HG02840 (cell line): ENCODE results near the gene PTPRM.

ENCODE experiments used
- ATAC-seq: cut with Tn5 transposase; IDR thresholded peaks from one replicate; pipeline ENCODE4 v1.9.1; 2021; ENCODE audit warnings: mild to moderate bottlenecking, moderate library complexity, moderate number of reproducible peaks; ENCODE audit not compliant: unreplicated experiment, low FRiP score

Gene PTPRM

GRCh38 chr18:7878265-7879211 lies 311.4 kb downstream of the PTPRM start:
- no peak for ATAC-seq

DNA sequence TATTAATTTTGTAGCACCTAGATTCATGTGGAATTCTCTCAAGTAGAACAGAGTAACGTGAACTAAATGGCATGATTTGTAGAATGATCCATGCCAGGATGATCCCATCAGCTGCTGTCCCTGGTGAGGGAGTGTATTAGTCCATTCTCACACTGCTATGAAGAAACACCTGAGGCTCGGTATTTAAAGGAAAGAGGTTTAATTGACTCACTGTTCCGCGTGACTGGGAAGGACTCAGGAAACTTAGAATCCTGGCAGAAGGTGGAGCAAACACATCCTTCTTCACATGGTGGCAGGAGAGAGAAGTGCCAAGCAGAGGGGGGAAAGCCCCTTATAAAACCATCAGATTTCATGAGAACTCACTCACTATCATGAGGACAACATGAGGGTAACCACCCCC lies 312.6 kb downstream of the PTPRM start:
- no peak for ATAC-seq

- ATAC-seq = no peak
Observed at GRCh38 chr18:7885865-7886264, 318.7 kb downstream of the PTPRM start.

GRCh38 chr18:7886436-7886835 lies 319.3 kb downstream of the PTPRM start:
- ATAC-seq = no peak

GRCh38 chr18:7889515-7889914 lies 322.4 kb downstream of the PTPRM start:
- no peak for ATAC-seq

GRCh38 chr18:7890075-7890474 lies 323.0 kb downstream of the PTPRM start:
- ATAC-seq = no peak

DNA sequence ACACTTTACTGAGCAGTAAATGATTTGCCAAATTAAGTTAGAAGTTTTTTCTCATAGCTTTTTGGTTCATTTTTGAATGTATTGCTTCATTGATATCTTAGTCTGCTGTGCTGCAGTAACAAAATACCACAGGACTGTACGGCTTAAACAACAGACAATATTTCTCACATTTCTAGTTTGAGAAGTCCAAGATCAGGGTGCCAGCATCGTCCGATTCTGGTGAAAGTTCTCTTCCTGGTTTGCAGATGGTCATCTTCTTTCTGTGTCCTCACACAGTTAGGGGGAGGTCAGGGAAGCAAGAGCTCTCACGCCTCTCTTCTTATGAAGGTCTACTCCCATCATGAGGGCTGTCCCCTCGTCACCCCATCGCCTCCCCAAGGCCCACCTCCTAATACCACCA lies 325.4 kb downstream of the PTPRM start:
- ATAC-seq = no peak

DNA sequence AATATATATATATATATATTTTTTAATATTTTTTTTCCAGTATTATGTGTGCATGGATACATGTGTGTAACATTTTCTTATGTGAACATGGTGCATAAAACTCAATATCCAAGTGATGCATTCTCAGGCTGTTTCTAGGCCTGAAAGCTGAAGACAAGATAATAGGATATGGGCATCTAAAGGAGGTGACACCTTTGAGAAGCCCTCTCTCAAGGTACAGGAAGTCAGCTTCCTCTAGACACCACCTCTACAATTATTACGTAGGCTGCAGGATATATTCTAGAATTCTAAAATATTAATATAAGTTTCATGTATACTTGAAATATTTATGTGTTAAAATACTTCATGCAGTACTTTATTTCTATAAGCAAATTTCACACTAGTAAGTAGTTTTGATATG lies 327.5 kb downstream of the PTPRM start:
- no peak for ATAC-seq

DNA sequence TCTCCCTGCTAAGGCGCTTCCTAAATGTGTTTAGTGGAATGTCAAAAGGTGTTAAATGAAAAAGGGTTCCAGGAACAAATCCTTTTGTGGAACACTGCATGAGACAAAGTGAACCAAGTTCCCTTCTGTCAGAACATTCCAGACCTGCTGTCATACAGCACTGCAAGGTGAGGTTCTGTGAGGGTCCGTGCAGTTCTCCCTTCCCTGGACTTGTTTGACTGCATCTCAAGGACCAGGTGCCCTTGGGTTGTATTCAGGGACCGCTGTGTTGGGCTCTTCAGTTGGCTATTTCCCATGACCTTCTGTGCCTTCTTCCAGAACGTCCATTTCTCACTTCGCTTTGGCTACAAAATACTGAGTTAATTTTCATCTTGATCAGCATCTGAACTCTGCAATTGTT lies 328.2 kb downstream of the PTPRM start:
- ATAC-seq = no peak

GRCh38 chr18:7896161-7896560 lies 329.0 kb downstream of the PTPRM start:
- no peak for ATAC-seq

GRCh38 chr18:7896805-7897518 lies 329.8 kb downstream of the PTPRM start:
- ATAC-seq = no peak

- ATAC-seq = no peak
Observed at GRCh38 chr18:7898181-7898580, 331.1 kb downstream of the PTPRM start.

DNA sequence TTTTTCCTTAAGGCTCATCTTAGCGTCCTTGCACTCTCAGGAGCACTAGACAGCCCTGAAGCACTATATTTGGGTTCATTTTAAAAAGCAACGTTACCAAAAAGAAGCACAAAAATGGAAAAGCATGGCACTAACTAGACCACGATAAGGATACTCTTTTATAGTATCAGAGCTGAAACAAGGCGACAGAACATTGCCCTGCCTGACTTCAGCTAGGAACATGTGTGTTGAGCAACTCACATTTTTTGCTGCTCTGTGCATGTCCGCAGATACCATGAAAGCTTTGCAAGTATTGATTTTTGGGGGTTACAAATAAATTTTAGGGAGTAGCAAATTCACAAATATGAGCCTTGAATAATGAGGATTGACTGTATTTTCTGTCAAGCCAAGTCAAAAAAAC lies 332.0 kb downstream of the PTPRM start:
- ATAC-seq = no peak

DNA sequence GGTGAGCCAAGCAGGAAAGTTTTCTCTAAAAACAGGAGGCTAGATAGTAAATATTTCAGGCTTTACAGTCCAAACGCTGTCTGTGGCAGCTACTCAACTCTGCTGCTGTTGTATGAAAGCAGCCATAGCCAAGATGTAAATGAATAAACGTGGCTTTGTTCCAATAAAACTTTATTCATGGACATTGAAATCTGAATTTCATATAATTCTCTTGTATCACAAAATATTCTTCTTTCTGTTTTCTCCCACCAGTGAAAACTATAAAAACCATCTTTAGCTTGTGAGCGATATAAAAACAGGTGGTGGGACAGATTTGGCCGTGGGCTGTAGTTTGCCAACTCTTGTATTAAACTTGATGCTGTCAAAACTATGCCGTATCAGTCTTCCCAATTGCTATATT lies 333.0 kb downstream of the PTPRM start:
- no peak for ATAC-seq

GRCh38 chr18:7901657-7902056 lies 334.5 kb downstream of the PTPRM start:
- no peak for ATAC-seq

DNA sequence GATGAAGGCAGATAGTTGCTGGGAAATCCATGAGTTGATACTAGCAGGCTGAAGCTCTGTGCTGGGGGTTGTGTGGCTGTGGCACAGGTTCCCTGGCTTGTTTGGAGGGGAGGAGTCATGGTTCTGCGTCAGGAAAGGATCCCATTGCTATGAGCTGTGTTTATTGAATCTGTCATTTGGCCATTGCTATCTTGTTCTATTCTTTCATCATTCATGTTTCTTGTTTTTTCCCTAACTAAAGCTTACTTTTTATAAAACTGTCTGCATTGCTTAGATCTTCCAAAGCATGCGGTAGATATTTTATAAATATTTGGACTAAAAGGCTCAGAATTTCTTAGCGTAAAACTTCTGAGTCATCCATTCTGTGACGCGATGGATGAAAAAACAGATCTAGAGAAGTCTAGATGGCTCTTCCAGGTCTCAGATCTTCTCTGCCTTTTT lies 335.3 kb downstream of the PTPRM start:
- no peak for ATAC-seq

- ATAC-seq = no peak
Observed at GRCh38 chr18:7904529-7904928, 337.4 kb downstream of the PTPRM start.

DNA sequence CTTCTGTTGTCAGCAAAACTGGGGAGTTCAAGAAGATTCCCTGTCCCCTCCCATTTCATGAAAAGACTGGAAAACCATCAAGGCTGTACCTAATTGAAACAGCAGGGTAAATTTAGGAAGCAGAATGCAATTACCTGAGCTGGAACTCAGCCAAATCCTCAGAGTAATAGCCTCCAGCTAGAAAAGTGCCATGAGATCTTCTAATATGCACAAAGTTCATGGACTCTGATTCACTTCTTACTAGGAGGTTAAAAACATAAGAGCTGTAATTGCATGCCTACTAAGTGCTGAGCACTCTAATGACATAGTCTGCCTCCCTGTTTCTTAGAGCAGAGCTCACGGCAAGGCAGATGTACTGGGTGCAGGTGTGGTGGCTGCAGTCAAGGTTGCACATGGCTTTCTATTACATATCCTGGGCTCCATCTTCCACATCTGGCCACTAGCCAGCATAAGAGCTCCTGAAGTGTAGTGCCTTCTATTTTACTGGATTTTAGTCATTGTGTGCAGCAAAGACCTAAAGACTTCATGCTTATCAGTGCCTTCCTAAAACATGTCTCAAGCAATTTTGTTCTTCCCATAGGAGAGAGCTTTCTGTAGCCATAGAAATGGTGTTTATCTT lies 341.7 kb downstream of the PTPRM start:
- no peak for ATAC-seq

DNA sequence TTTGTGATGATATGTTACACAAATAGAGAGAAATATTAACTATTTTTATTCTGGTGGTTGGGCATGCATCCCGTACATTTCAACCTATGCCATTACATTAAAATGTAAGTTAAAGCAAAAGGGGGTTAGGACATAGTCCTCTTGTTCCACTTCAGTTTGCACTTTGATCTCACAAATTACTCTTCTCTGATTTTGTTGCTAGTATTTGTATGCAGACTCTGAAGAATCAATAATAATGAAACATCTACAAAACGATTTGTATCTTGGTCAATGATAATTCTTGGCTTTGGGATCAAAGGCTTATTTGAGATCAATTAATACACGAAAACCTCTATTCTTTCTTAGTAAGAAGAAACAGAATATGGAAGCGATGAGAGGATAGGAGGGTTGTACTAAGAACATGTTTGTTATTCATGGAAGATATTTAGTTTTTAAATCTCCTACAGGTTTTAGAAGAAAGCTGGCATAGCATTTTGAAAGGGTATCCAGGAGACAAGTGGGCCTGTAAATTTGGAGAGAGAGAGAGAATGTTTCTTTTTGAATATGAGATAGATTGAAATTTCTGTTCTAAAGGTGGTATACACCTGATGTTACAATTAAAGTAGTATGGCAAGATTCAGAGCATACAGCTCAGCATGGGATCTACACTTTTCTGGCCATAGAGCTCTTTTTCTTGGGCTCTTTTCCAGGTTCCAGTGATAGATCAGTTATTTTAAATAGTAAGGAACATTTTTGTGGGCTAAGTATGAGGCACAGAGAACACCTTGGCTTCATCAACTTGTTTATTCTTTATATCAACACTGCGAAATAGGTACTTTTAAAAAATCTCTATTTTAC lies 347.9 kb downstream of the PTPRM start:
- no peak for ATAC-seq

GRCh38 chr18:7918701-7919100 lies 351.6 kb downstream of the PTPRM start:
- no peak for ATAC-seq
